SK-N-SH treated with all-trans-retinoic acid at 6 μM for 48 hours (cell line): ENCODE measurements around the gene ARMCX5.

Experiments
- CREB5 ChIP-seq: fragments of 250-450 bp; sonication (Bioruptor Pico); IDR thresholded peaks from 2 replicates; pipeline ENCODE4 v1.5.1; 2020; ENCODE audit warnings: low read depth, mild to moderate bottlenecking, moderate library complexity
- OSR1 ChIP-seq: fragments of 250-450 bp; sonication (Bioruptor Pico); IDR thresholded peaks from 2 replicates; pipeline ENCODE4 v1.8.0; 2022; ENCODE audit warnings: moderate library complexity, mild to moderate bottlenecking, inconsistent platforms
- ZNF8 ChIP-seq: fragments of 450-650 bp; formaldehyde crosslinking; IDR thresholded peaks from 2 replicates; pipeline ENCODE4 v1.5.0; 2020; ENCODE audit warnings: mild to moderate bottlenecking, moderate library complexity
- TF ChIP-seq, protein P1 (sequence below): fragments of 250-450 bp; sonication (Bioruptor Pico); IDR thresholded peaks from 2 replicates; pipeline ENCODE4 v1.5.1; 2021; ENCODE audit warnings: mild to moderate bottlenecking, moderate library complexity

- TF ChIP-seq, protein P1, sequence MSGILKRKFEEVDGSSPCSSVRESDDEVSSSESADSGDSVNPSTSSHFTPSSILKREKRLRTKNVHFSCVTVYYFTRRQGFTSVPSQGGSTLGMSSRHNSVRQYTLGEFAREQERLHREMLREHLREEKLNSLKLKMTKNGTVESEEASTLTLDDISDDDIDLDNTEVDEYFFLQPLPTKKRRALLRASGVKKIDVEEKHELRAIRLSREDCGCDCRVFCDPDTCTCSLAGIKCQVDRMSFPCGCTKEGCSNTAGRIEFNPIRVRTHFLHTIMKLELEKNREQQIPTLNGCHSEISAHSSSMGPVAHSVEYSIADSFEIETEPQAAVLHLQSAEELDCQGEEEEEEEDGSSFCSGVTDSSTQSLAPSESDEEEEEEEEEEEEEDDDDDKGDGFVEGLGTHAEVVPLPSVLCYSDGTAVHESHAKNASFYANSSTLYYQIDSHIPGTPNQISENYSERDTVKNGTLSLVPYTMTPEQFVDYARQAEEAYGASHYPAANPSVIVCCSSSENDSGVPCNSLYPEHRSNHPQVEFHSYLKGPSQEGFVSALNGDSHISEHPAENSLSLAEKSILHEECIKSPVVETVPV (CRISPR knock-in tag) = no peak
- no peak for TF ChIP-seq CREB5 (CRISPR knock-in tag)
- TF ChIP-seq ZNF8 (CRISPR knock-in tag) = no peak
- no peak for TF ChIP-seq OSR1 (CRISPR knock-in tag)
Measured at GRCh38 chrX:102580891-102581290, 18.4 kb upstream of the ARMCX5 start.
